ENCODE data around the gene HTT.
"Not testable (repeated sequence)": the region's sequence is repeated elsewhere in the genome, so short reads cannot be mapped to it uniquely, and the experiment has no call there.

Gene HTT

DNA sequence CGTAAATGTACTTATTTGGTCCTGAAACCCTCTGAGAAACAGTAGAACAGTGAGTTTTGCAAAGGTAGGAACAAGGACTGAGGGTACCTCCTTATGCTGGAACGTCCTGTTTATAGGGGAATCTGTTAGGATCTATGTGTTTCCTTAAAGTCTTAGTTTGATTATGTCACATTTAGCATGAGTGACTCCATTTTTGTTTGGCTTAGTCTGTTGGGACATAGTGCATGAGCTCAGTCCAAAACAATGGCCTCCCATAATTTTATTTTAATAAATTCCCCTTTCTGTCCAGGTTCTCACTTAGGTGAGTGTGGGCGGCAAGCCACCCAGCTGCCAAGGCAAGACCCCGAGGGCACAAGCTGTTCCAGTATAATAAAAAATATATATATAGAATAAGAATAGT is 27.9 kb upstream of the HTT start:
- no peak for DNase-seq

GRCh38 chr4:3047464-3048286 is 26.8 kb upstream of the HTT start:
- peak; percentile 21 to 67 (median 50) for DNase-seq

- DNase-seq, result not testable (repeated sequence)
Measured at GRCh38 chr4:3051141-3051897, 23.2 kb upstream of the HTT start.

DNA sequence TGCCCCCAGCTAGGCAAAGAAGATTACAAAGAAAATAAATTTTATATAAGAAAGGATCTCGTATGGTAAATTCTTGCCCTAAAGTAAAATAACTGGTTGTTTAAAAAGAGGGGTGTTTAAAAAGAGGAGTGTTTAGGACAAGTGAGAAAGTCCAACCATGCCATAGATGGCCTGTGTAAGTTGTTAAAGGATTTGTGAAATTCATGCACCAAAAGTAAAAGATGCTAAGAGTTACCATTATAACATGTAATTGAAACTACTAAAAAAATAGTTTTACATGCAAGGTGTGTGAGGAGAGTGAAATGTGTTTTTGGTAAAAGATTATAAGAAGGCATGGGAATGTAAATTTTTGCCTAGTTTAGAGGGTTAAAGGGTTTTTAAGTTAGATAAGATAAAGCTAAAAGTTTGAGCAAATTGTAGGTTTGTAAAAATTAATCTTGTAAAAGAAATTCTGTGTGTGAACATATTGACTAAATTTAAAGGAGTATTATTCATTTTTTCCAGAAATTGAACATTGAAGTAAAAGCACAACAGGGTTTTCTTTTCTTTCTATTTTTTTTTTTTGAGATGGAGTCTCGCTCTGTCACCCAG is 20.2 kb upstream of the HTT start:
- no peak for DNase-seq

DNA sequence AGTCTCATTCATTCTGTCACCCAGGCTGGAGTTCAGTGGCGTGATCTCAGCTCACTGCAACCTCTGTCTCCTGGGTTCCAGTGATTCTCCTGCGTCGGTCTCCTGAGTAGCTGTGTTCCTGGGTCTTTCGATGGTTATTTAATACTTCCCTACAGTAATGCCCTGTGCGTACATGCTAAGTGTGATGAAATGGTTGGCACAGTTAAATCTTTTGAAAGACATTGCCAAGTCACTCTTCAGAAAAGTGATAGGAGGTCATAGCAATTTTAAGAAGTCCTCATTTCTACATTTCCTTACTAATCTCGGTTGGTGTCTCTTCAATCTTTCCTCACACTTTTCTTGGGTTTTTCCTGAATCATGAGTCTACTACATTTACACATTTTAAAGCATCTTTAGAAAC is 14.5 kb upstream of the HTT start:
- DNase-seq, result no peak

DNA sequence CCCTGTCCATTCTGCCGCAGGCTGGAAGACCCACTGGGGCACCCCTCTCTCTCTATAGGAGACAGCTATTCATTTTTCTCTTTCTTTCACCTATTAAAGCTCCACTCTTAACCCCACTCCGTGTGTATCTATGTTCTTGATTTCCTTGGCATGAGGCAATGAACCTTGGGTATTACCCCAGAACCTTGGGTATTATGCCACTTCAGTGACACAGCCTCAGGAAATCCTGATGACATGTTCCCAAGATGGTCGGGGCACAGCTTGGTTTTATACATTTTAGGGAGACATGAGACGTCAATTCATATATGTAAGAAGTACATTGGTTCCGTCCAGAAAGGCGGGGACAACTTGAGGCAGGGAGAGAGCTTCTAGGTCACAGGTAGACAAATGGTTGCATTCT is 13.5 kb upstream of the HTT start:
- no peak for DNase-seq

DNA sequence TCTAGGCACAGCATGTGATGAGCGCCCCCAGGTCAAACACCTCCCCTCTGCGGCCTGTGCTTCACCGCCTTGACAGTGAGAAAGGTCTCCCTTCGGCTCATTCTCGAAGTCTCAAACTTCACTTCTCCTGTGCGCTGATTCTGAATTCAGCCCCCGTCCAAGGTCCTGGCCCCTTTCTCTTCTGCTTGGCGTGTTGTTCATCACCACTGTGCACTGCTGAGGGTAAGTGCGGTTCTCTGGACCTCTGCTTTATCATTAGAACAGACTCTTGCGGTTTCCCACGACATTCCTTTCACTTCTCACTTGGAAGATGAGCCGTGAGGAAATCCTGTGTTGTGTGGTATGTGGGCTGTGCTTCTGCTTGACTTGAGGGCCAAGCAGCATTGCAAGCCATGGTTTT is 12.0 kb upstream of the HTT start:
- DNase-seq, result no peak

GRCh38 chr4:3065551-3065950 is 8.9 kb upstream of the HTT start:
- no peak for DNase-seq

GRCh38 chr4:3066836-3067400 is 7.6 kb upstream of the HTT start:
- DNase-seq, result no peak

- no peak for DNase-seq
Measured at GRCh38 chr4:3067473-3068001, 6.9 kb upstream of the HTT start.

GRCh38 chr4:3069661-3070199 is 4.8 kb upstream of the HTT start:
- DNase-seq, result no peak

DNA sequence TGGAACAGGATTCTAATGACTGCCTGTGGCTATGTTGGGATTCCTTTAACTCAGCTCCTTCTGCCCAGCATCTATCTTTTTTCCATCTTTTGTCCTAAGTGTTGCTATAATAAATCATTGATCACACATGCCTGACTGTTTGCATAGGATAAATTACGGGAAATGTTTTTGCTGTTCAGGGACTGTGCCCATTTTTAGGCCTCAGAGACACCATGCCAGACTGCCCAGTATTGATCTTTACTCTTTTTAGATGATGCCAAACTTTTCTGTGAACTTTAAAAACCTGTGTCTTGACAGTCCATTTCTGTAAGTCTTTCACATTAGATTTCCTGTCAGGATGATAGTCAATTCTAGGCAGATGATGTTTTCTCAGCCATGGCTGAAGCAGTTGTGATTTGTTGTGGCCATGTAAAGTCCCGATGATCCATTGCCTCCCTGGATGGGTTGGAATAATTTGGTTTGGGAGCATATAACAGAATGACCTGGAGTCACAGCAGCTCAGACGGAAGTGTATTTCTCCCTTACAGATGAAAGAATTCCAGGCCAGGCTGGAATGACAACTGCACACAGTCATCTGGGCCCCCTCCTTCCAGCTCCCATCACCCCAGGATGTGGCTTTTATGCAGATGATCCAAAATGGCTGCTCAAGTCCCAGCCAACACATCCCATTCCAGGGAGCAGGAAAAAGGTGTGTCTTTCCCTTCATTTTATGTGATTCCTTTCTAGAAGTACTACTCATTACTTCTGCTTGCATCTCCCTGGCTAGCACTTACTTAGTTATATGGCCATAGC is 3.6 kb upstream of the HTT start:
- no peak for DNase-seq

GRCh38 chr4:3071811-3072210 is 2.7 kb upstream of the HTT start:
- DNase-seq, result no peak

DNA sequence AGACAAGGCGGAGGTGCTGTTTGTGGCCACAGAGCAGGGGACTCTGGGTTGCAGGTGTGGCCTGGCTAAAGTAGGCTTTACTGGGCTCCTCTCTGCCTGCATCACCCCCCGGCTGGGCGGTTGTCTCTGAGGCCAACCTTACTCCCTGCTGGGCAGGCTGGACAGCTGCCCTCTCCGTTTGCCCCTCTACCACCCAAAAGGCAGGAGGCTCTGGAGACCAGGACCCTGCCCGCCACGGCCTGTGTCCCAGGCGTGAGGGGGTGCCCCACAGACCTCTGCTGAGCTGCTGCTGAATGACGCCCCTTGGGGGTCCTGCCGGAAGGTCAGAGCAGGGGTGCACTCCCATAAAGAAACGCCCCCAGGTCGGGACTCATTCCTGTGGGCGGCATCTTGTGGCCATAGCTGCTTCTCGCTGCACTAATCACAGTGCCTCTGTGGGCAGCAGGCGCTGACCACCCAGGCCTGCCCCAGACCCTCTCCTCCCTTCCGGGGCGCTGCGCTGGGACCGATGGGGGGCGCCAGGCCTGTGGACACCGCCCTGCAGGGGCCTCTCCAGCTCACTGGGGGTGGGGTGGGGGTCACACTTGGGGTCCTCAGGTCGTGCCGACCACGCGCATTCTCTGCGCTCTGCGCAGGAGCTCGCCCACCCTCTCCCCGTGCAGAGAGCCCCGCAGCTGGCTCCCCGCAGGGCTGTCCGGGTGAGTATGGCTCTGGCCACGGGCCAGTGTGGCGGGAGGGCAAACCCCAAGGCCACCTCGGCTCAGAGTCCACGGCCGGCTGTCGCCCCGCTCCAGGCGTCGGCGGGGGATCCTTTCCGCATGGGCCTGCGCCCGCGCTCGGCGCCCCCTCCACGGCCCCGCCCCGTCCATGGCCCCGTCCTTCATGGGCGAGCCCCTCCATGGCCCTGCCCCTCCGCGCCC is 1.1 kb upstream of the HTT start:
- peak in 1 of 6 experiments; percentile 34 for DNase-seq

DNA sequence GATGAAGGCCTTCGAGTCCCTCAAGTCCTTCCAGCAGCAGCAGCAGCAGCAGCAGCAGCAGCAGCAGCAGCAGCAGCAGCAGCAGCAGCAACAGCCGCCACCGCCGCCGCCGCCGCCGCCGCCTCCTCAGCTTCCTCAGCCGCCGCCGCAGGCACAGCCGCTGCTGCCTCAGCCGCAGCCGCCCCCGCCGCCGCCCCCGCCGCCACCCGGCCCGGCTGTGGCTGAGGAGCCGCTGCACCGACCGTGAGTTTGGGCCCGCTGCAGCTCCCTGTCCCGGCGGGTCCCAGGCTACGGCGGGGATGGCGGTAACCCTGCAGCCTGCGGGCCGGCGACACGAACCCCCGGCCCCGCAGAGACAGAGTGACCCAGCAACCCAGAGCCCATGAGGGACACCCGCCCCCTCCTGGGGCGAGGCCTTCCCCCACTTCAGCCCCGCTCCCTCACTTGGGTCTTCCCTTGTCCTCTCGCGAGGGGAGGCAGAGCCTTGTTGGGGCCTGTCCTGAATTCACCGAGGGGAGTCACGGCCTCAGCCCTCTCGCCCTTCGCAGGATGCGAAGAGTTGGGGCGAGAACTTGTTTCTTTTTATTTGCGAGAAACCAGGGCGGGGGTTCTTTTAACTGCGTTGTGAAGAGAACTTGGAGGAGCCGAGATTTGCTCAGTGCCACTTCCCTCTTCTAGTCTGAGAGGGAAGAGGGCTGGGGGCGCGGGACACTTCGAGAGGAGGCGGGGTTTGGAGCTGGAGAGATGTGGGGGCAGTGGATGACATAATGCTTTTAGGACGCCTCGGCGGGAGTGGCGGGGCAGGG is 568 bp downstream of the HTT start:
- DNase-seq, result peak in 5 of 6 experiments; percentile 32 to 60 (median 37)

- no peak for DNase-seq
Measured at GRCh38 chr4:3075652-3075981, 1.1 kb downstream of the HTT start.

- DNase-seq, result no peak
Measured at GRCh38 chr4:3077796-3078195, 3.3 kb downstream of the HTT start.

- DNase-seq, result no peak
Measured at GRCh38 chr4:3079694-3080123, 5.2 kb downstream of the HTT start.

- no peak for DNase-seq
Measured at GRCh38 chr4:3082925-3083515, 8.5 kb downstream of the HTT start.

GRCh38 chr4:3083732-3084131 is 9.3 kb downstream of the HTT start:
- DNase-seq, result no peak

Measured in stimulated activated naive CD4-positive, alpha-beta T cell (primary cell).